GM12878 (cell line): ENCODE data around the gene VWA3B. TPM values are rescaled to one million over a fixed set of nuclear protein-coding genes. Genes with fewer than 3 reads are reported as not detected.

ENCODE experiments used
- ATAC-seq: fragments of 200-7000 bp; cut with Tn5 transposase; 3 replicates; pipeline ENCODE4 v1.9.1; 2020; ENCODE audit warnings: mild to moderate bottlenecking, moderate library complexity
- BruUV-seq: library from RNA; stranded (reverse); fragments of 400-500 nt; replicated peaks from 2 replicates; lab custom pipeline; 2021; lab: Mats Ljungman, UMichigan
- CTCF ChIA-PET: fragments of 300-600 bp; sonication (Branson Sonifier 250); formaldehyde crosslinking; extraction: SDS; loops from one replicate; lab custom pipeline; 2021; ENCODE audit warnings: inconsistent platforms; lab: Yijun Ruan, JAX
- POLR2A ChIA-PET: fragments of 350-600 bp; formaldehyde crosslinking; extraction: SDS; loops from one replicate; lab custom pipeline; 2021; ENCODE audit warnings: inconsistent platforms; lab: Charles Lee
- RAD21 ChIA-PET: fragments of 300-600 bp; sonication (Branson Sonifier 250); formaldehyde crosslinking; loops from one replicate; lab custom pipeline; 2023; ENCODE audit warnings: antibody characterized with exemption; ENCODE audit not compliant: unreplicated experiment; lab: Charles Lee
- SMC1A ChIA-PET: fragments of 300-600 bp; sonication (Branson Sonifier 250); formaldehyde crosslinking; loops from one replicate; lab custom pipeline; 2023; ENCODE audit not compliant: unreplicated experiment, uncharacterized antibody; lab: Charles Lee
- DNase-seq: peaks from one replicate; pipeline ENCODE4 v3.0.0-alpha.2; 2011; ENCODE audit warnings: low read depth, low spot score
- FAIRE-seq: peaks from 3 replicates; lab custom pipeline; 2011; peaks lifted over from hg19 to GRCh38; lab: Jason Lieb, UNC
- H2AFZ ChIP-seq: 2 replicates; pipeline ENCODE4 v1.6.0; 2011; ENCODE audit warnings: low read depth, low read length, control low read depth; ENCODE audit not compliant: control insufficient read depth
- H3K27ac ChIP-seq: 2 replicates; pipeline ENCODE4 v1.5.1; 2011; ENCODE audit warnings: control low read depth; ENCODE audit not compliant: control insufficient read depth, insufficient read depth
- H3K27me3 ChIP-seq, 2 experiments: replicated peaks in 1 of 2; 2 replicates each; pipeline versions ENCODE4 v1.6.0 to v1.6.1; 2011; ENCODE audit warnings: low read length in 1 of 2; ENCODE audit not compliant: control insufficient read depth in 2 of 2, insufficient read depth in 2 of 2
- H3K36me3 ChIP-seq, 2 experiments: 2 replicates each; pipeline ENCODE4 v1.5.1; 2011; ENCODE audit warnings: low read length in 1 of 2; ENCODE audit not compliant: control insufficient read depth in 2 of 2, insufficient read depth in 2 of 2
- H3K4me1 ChIP-seq: 2 replicates; pipeline ENCODE4 v1.6.1; 2011; ENCODE audit warnings: mild to moderate bottlenecking, low read length, moderate library complexity, mixed read lengths; ENCODE audit not compliant: control insufficient read depth, insufficient read depth
- H3K4me2 ChIP-seq: 2 replicates; pipeline ENCODE4 v1.6.0; 2011; ENCODE audit warnings: control low read depth; ENCODE audit not compliant: control insufficient read depth, insufficient read depth
- H3K4me3 ChIP-seq: fragments of 200-600 bp; sonication (generic); 2 replicates; pipeline ENCODE4 v1.5.1; 2016
- H3K79me2 ChIP-seq: 2 replicates; pipeline ENCODE4 v1.6.0; 2011; ENCODE audit warnings: low read length; ENCODE audit not compliant: control insufficient read depth, insufficient read depth
- H3K9ac ChIP-seq: 2 replicates; pipeline ENCODE4 v1.8.0; 2011; ENCODE audit warnings: low read length, control low read depth, mixed read lengths; ENCODE audit not compliant: control insufficient read depth, insufficient read depth
- H3K9me3 ChIP-seq: replicated peaks from 3 replicates; pipeline ENCODE4 v1.5.1; 2011; ENCODE audit warnings: mild to moderate bottlenecking, low read length; ENCODE audit not compliant: control insufficient read depth, insufficient read depth
- H4K20me1 ChIP-seq: 2 replicates; pipeline ENCODE4 v1.6.0; 2011; ENCODE audit not compliant: control insufficient read depth, insufficient read depth
- BCL11A ChIP-seq: IDR thresholded peaks from 2 replicates; pipeline ENCODE4 v1.6.1; 2011; ENCODE audit warnings: low read depth, low read length
- MEF2A ChIP-seq: IDR thresholded peaks from 2 replicates; pipeline ENCODE4 v1.6.1; 2011; ENCODE audit warnings: low read depth, mild to moderate bottlenecking, low read length, moderate library complexity; ENCODE audit not compliant: insufficient read depth
- MYC ChIP-seq: IDR thresholded peaks from 2 replicates; pipeline ENCODE4 v1.6.1; 2011; ENCODE audit warnings: mild to moderate bottlenecking, low read length, moderate library complexity, inconsistent platforms; ENCODE audit not compliant: insufficient read depth, insufficient replicate concordance, insufficient read length, severe bottlenecking
- RELB ChIP-seq: fragments of 450-650 bp; IDR thresholded peaks from 2 replicates; pipeline ENCODE4 v1.6.1; 2017; ENCODE audit warnings: low read depth, mild to moderate bottlenecking, moderate library complexity
- SMC3 ChIP-seq: IDR thresholded peaks from 2 replicates; pipeline ENCODE4 v1.6.1; 2011; ENCODE audit warnings: low read length, improper control_type of control experiment, borderline replicate concordance
- SREBF1 ChIP-seq: IDR thresholded peaks from 2 replicates; pipeline ENCODE4 v1.6.1; 2012; ENCODE audit warnings: mild to moderate bottlenecking, low read length
- SUZ12 ChIP-seq: fragments of 200-600 bp; sonication (generic); IDR thresholded peaks from one replicate; pipeline ENCODE4 v1.6.1; 2018; ENCODE audit warnings: antibody characterized with exemption, mild to moderate bottlenecking; ENCODE audit not compliant: unreplicated experiment
- ZNF274 ChIP-seq: IDR thresholded peaks from one replicate; pipeline ENCODE4 v1.8.0; 2011; ENCODE audit not compliant: insufficient read length, insufficient read depth
- WGBS: methylation state at CpG from one replicate; pipeline ENCODE4 v1.1.6; 2016; ENCODE audit warnings: low lambda C conversion rate; ENCODE audit not compliant: insufficient replicate concordance, insufficient coverage; ENCODE audit errors: missing lambda C conversion rate; 5-methylcytosine and 5-hydroxymethylcytosine counted together
- in situ Hi-C: fragments of 300-500 bp; cut with MboI; formaldehyde crosslinking; loops from 9 replicates; pipeline ENCODE4 v1.14.3; 2018; ENCODE audit warnings: mixed read lengths
- intact Hi-C: fragments of 100-400 bp; cut with micrococcal nuclease; formaldehyde crosslinking; loops from one replicate; pipeline ENCODE4 v1.14.2; 2022; ENCODE audit not compliant: unreplicated experiment
- polyA plus RNA-seq, 11 experiments: library from polyadenylated mRNA; depleted of rRNA in 4 of 11; unstranded in 6 of 11; stranded (reverse) in 5 of 11; fragments of >200 nt; fragmentation: Nextera tagmentation in 4 of 11; fragmentation: Illumina TruSeq in 1 of 11; extraction: Ambion mirVana in 4 of 11; extraction: Trizol in 1 of 11; gene quantifications; 1 replicate in 1 of 11; 2 replicates in 10 of 11; pipeline versions ENCODE4 v1.2.1 to v1.2.3, GENCODE V29; 2011 to 2016; ENCODE audit warnings: inconsistent platforms in 2 of 11, missing spikeins in 2 of 11, low read depth in 1 of 11
- total RNA-seq, 4 experiments: library from RNA; depleted of rRNA in 3 of 4; stranded (reverse); fragments of >200 nt in 3 of 4; fragmentation: Illumina TruSeq in 1 of 4; extraction: Trizol in 1 of 4; gene quantifications; 2 replicates each; pipeline versions ENCODE4 v1.2.1 to v1.2.3, GENCODE V29; 2013 to 2021
- TF ChIP-seq, protein P1 (sequence below): fragments of 450-650 bp; IDR thresholded peaks from 2 replicates; pipeline ENCODE4 v1.6.1; 2017; ENCODE audit warnings: mild to moderate bottlenecking, moderate library complexity
- TF ChIP-seq, protein P2 (sequence below): fragments of 450-650 bp; IDR thresholded peaks from 2 replicates; pipeline ENCODE4 v1.6.1; 2017; ENCODE audit warnings: antibody characterized with exemption, mild to moderate bottlenecking, moderate library complexity
- TF ChIP-seq, protein P3 (sequence below): IDR thresholded peaks from 2 replicates; pipeline ENCODE4 v1.6.1; 2011; ENCODE audit warnings: low read depth, low read length, improper control_type of control experiment, borderline replicate concordance

VWA3B gene
- total and polyA plus RNA-seq, 10 of the 15 experiments (the other 5 are each of a cell fraction or from before 2014, with no cell fraction given), result 0.04 to 0.86 (median 0.19) TPM; not detected in 4

GRCh38 chr2:98205889-98206288 lies 118.9 kb downstream of the VWA3B start:
- ChIA-PET CTCF (no interaction called here), POLR2A (no interaction called here), RAD21 (no interaction called here), SMC1A (interaction anchor here (0.7 to 0.9 kb wide), 3 partner anchors 42 to 400 kb away, joined by 3 read pairs; no protein-coding TSS in a partner anchor)
- Histone ChIP-seq H3K9me3 (no peaks in the 10 kb centered on the region), H4K20me1 (no peaks in the 10 kb centered on the region), H3K27ac (no peak overlapping the region), H3K79me2 (no peaks in the 10 kb centered on the region), H3K27me3 (no peaks in the 10 kb centered on the region; a peak in 1 of 4 replicates), H3K9ac (no peak overlapping the region), H3K36me3 (no peaks in the 10 kb centered on the region), H2AFZ (no peak overlapping the region), H3K4me2 (no peak overlapping the region), H3K4me3 (no peak overlapping the region), H3K4me1 (no peaks in the 10 kb centered on the region)
- 69% methylated on average over 3 of the region's 3 CpGs for WGBS
- no TSS peak for BruUV-seq
- no peak for ATAC-seq
- no peak for TF ChIP-seq ZNF274
- no peak for TF ChIP-seq SREBF1
- TF ChIP-seq MYC, result no peak
- no peak for TF ChIP-seq SMC3
- TF ChIP-seq, protein P1, sequence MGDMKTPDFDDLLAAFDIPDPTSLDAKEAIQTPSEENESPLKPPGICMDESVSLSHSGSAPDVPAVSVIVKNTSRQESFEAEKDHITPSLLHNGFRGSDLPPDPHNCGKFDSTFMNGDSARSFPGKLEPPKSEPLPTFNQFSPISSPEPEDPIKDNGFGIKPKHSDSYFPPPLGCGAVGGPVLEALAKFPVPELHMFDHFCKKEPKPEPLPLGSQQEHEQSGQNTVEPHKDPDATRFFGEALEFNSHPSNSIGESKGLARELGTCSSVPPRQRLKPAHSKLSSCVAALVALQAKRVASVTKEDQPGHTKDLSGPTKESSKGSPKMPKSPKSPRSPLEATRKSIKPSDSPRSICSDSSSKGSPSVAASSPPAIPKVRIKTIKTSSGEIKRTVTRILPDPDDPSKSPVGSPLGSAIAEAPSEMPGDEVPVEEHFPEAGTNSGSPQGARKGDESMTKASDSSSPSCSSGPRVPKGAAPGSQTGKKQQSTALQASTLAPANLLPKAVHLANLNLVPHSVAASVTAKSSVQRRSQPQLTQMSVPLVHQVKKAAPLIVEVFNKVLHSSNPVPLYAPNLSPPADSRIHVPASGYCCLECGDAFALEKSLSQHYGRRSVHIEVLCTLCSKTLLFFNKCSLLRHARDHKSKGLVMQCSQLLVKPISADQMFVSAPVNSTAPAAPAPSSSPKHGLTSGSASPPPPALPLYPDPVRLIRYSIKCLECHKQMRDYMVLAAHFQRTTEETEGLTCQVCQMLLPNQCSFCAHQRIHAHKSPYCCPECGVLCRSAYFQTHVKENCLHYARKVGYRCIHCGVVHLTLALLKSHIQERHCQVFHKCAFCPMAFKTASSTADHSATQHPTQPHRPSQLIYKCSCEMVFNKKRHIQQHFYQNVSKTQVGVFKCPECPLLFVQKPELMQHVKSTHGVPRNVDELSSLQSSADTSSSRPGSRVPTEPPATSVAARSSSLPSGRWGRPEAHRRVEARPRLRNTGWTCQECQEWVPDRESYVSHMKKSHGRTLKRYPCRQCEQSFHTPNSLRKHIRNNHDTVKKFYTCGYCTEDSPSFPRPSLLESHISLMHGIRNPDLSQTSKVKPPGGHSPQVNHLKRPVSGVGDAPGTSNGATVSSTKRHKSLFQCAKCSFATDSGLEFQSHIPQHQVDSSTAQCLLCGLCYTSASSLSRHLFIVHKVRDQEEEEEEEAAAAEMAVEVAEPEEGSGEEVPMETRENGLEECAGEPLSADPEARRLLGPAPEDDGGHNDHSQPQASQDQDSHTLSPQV, result no peak
- no peak for TF ChIP-seq BCL11A
- no peak for TF ChIP-seq SUZ12
- TF ChIP-seq, protein P2, sequence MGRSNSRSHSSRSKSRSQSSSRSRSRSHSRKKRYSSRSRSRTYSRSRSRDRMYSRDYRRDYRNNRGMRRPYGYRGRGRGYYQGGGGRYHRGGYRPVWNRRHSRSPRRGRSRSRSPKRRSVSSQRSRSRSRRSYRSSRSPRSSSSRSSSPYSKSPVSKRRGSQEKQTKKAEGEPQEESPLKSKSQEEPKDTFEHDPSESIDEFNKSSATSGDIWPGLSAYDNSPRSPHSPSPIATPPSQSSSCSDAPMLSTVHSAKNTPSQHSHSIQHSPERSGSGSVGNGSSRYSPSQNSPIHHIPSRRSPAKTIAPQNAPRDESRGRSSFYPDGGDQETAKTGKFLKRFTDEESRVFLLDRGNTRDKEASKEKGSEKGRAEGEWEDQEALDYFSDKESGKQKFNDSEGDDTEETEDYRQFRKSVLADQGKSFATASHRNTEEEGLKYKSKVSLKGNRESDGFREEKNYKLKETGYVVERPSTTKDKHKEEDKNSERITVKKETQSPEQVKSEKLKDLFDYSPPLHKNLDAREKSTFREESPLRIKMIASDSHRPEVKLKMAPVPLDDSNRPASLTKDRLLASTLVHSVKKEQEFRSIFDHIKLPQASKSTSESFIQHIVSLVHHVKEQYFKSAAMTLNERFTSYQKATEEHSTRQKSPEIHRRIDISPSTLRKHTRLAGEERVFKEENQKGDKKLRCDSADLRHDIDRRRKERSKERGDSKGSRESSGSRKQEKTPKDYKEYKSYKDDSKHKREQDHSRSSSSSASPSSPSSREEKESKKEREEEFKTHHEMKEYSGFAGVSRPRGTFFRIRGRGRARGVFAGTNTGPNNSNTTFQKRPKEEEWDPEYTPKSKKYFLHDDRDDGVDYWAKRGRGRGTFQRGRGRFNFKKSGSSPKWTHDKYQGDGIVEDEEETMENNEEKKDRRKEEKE, result no peak
- TF ChIP-seq RELB, result no peak
- TF ChIP-seq, protein P3, sequence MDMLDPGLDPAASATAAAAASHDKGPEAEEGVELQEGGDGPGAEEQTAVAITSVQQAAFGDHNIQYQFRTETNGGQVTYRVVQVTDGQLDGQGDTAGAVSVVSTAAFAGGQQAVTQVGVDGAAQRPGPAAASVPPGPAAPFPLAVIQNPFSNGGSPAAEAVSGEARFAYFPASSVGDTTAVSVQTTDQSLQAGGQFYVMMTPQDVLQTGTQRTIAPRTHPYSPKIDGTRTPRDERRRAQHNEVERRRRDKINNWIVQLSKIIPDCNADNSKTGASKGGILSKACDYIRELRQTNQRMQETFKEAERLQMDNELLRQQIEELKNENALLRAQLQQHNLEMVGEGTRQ, result no peak
- no peak for TF ChIP-seq MEF2A
- DNase-seq, result no peak
- FAIRE-seq, result no peak
- in situ Hi-C loops, result no loop called here
- intact Hi-C loops, result no loop called here
